ENCODE results near the gene CALM3. TPM values are rescaled to one million over a fixed set of nuclear protein-coding genes. Genes with fewer than 3 reads are reported as not detected.

The CALM3 gene
- total and polyA plus RNA-seq, 2 experiments from 2014 or later: 217 to 271 TPM

DNA sequence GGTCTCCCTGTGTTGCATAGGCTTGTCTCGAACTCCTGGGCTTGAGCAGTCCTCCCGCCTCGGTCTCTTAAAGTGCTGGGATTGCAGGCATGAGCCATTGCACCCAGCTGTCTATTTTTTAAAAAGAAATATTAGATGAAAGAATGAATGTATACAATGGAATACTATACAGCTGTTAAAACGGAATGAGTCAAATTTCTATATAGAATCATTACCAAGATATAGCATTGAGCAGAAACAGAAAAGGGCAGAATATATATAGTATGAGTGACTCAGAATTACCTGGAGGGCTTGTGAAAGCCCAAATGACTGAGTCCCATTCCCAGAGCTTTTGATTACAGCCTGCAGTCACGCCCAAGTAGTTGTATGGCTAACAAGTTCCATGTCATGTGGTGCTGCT, 55.4 kb downstream of the CALM3 start:
- Histone ChIP-seq H2AFZ (no peak overlapping the region), H3K9ac (no peak overlapping the region), H3K4me2 (ENCODE audit: unreplicated experiment) (no peak overlapping the region), H3K27me3 (replicated peaks; ENCODE audit: insufficient read depth) (no peaks in the 10 kb centered on the region), H3K27ac (no peak overlapping the region), H3K4me3 (no peak overlapping the region), H3K9me2 (ENCODE audit: insufficient read depth) (no peaks in the 10 kb centered on the region), H3K36me3 (ENCODE audit: low read depth) (no peaks in the 10 kb centered on the region), H4K20me1 (ENCODE audit: insufficient read depth) (no peaks in the 10 kb centered on the region), H3F3A (ENCODE audit: insufficient read depth) (peaks cover under 1% of the 10 kb centered on the region; the same call in 1 of the 2 replicates), H3K79me2 (ENCODE audit: insufficient read depth) (no peaks in the 10 kb centered on the region), H3K9me3 (ENCODE audit: low read depth) (no peaks in the 10 kb centered on the region), H3K4me1 (ENCODE audit: insufficient read depth) (0 out of 2 replicates have a peak, but pooled peaks cover under 1% of the 10 kb centered on the region)
- in situ Hi-C loops (cut with MboI): no loop called here
- TF ChIP-seq EZH2phosphoT487 (IDR thresholded peaks at IDR 0.05; ENCODE audit: insufficient read depth, low read depth) (no peak), EZH2 (IDR thresholded peaks at IDR 0.05; ENCODE audit: insufficient read depth, poor library complexity, severe bottlenecking) (no peak)
- no peak for DNase-seq
- 90% methylated on average over 5 of the region's 5 CpGs for WGBS, 2 experiments (ENCODE audit: low coverage in 1 of 2, low lambda C conversion rate in 2 of 2, missing lambda C conversion rate in 2 of 2)

GRCh38 chr19:46659151-46660007, 58.2 kb downstream of the CALM3 start:
- DNase-seq: peak; percentile 53
- H3K27ac ChIP-seq: no peak overlapping the region
- H3K27me3 ChIP-seq (replicated peaks; ENCODE audit: insufficient read depth): no peaks in the 10 kb centered on the region
- H3K9me3 ChIP-seq (ENCODE audit: low read depth): no peaks in the 10 kb centered on the region
- no peak for TF ChIP-seq EZH2phosphoT487 (IDR thresholded peaks at IDR 0.05; ENCODE audit: insufficient read depth, low read depth)
- no peak for TF ChIP-seq EZH2 (IDR thresholded peaks at IDR 0.05; ENCODE audit: insufficient read depth, poor library complexity, severe bottlenecking)
- no peaks in the 10 kb centered on the region for H3K36me3 ChIP-seq (ENCODE audit: low read depth)
- H3K4me2 ChIP-seq (ENCODE audit: unreplicated experiment): peak overlapping the region; percentile 72
- H3K9ac ChIP-seq: peak overlapping the region; percentile 68
- in situ Hi-C loops (cut with MboI): no loop called here
- H3K4me1 ChIP-seq (ENCODE audit: insufficient read depth): peaks cover 5% of the 10 kb centered on the region; the same call in 1 of the 2 replicates
- H3K4me3 ChIP-seq: peak overlapping the region; percentile 70
- no peaks in the 10 kb centered on the region for H3K9me2 ChIP-seq (ENCODE audit: insufficient read depth)
- H4K20me1 ChIP-seq (ENCODE audit: insufficient read depth): no peaks in the 10 kb centered on the region
- H3K79me2 ChIP-seq (ENCODE audit: insufficient read depth): no peaks in the 10 kb centered on the region
- 5 to 6% methylated on average over 8 to 28 of the region's 28 CpGs for WGBS, 2 experiments (ENCODE audit: low coverage in 1 of 2, low lambda C conversion rate in 2 of 2, missing lambda C conversion rate in 2 of 2)
- H2AFZ ChIP-seq: peak overlapping the region; percentile 67
- peaks cover 4% of the 10 kb centered on the region; the same call in 1 of the 2 replicates for H3F3A ChIP-seq (ENCODE audit: insufficient read depth)

DNA sequence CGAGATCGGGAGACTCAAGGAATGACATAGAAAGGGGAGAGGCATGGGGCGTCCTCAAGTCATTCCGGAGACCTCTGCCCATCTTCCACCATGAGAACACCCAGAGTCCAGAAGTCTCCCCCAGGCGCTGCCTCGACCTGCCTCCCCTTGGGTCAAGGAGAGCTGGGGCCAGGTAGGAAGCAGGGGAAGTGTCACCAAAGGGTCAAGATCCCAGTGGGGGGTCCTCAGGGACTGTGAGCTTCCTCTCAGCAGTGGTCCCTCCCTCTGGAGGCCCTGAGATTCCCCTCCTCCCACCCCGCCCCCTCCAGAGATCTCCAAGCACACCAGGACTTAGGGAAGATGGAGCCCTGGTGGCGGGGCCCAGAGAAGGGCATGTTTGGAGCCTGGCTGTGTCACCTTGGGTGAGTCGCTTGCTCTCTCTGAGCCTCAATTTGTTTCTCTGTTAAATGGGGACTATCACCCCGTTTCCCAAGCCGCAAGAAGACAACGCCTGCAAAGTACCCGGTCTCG, 58.9 kb downstream of the CALM3 start:
- Histone ChIP-seq H3K79me2 (ENCODE audit: insufficient read depth) (no peaks in the 10 kb centered on the region), H3K4me1 (ENCODE audit: insufficient read depth) (peaks cover 5% of the 10 kb centered on the region; the same call in 1 of the 2 replicates), H3K9me2 (ENCODE audit: insufficient read depth) (no peaks in the 10 kb centered on the region), H2AFZ (peak overlapping the region; percentile 67), H4K20me1 (ENCODE audit: insufficient read depth) (no peaks in the 10 kb centered on the region), H3K9ac (peak overlapping the region; percentile 68), H3K36me3 (ENCODE audit: low read depth) (no peaks in the 10 kb centered on the region), H3F3A (ENCODE audit: insufficient read depth) (peaks cover 4% of the 10 kb centered on the region; the same call in 1 of the 2 replicates), H3K4me3 (peak overlapping the region; percentile 70), H3K9me3 (ENCODE audit: low read depth) (no peaks in the 10 kb centered on the region), H3K27ac (no peak overlapping the region), H3K4me2 (ENCODE audit: unreplicated experiment) (peak overlapping the region; percentile 72), H3K27me3 (replicated peaks; ENCODE audit: insufficient read depth) (no peaks in the 10 kb centered on the region)
- TF ChIP-seq EZH2 (IDR thresholded peaks at IDR 0.05; ENCODE audit: insufficient read depth, poor library complexity, severe bottlenecking): no peak
- TF ChIP-seq EZH2phosphoT487 (IDR thresholded peaks at IDR 0.05; ENCODE audit: insufficient read depth, low read depth): no peak
- in situ Hi-C loops (cut with MboI): no loop called here
- peak; percentile 45 for DNase-seq
- WGBS, 2 experiments (ENCODE audit: low coverage in 1 of 2, low lambda C conversion rate in 2 of 2, missing lambda C conversion rate in 2 of 2): 3 to 4% methylated on average over 14 of the region's 14 CpGs

Other genes starting within 250 kb of the CALM3 start
- gene CCDC8, start 187.8 kb upstream of the CALM3 start, total RNA-seq (2014; rRNA removed; shearing (Covaris generic)): 8.9 and 10.1 TPM in 2 replicates
- 5.5 and 6.0 TPM in 2 replicates for gene CCDC8, start 187.8 kb upstream of the CALM3 start, polyA plus RNA-seq (2016; fragmentation: Nextera tagmentation; extraction: Ambion mirVana)
- not detected in 2 replicates for gene PNMA8C, start 172.4 kb upstream of the CALM3 start, total RNA-seq (2014; rRNA removed; shearing (Covaris generic))
- not detected in 2 replicates for gene PNMA8C, start 172.4 kb upstream of the CALM3 start, polyA plus RNA-seq (2016; fragmentation: Nextera tagmentation; extraction: Ambion mirVana)
- 0.76 and 0.89 TPM in 2 replicates for gene PNMA8A, start 129.8 kb upstream of the CALM3 start, total RNA-seq (2014; rRNA removed; shearing (Covaris generic))
- 0.26 and 0.56 TPM in 2 replicates for gene PNMA8A, start 129.8 kb upstream of the CALM3 start, polyA plus RNA-seq (2016; fragmentation: Nextera tagmentation; extraction: Ambion mirVana)
- 0.25 and 0.65 TPM in 2 replicates for gene PNMA8B, start 105.5 kb upstream of the CALM3 start, total RNA-seq (2014; rRNA removed; shearing (Covaris generic))
- gene PNMA8B, start 105.5 kb upstream of the CALM3 start, polyA plus RNA-seq (2016; fragmentation: Nextera tagmentation; extraction: Ambion mirVana): 0.13 and 0.20 TPM in 2 replicates
- gene PTGIR, start 23.8 kb downstream of the CALM3 start, total RNA-seq (2014; rRNA removed; shearing (Covaris generic)): 18.0 and 21.1 TPM in 2 replicates
- gene PTGIR, start 23.8 kb downstream of the CALM3 start, polyA plus RNA-seq (2016; fragmentation: Nextera tagmentation; extraction: Ambion mirVana): 21.1 and 21.5 TPM in 2 replicates
- not detected in 2 replicates for gene GNG8, start 34.9 kb downstream of the CALM3 start, total RNA-seq (2014; rRNA removed; shearing (Covaris generic))
- gene GNG8, start 34.9 kb downstream of the CALM3 start, polyA plus RNA-seq (2016; fragmentation: Nextera tagmentation; extraction: Ambion mirVana): not detected in 2 replicates
- gene DACT3, start 59.9 kb downstream of the CALM3 start, total RNA-seq (2014; rRNA removed; shearing (Covaris generic)): 7.1 and 7.3 TPM in 2 replicates
- gene DACT3, start 59.9 kb downstream of the CALM3 start, polyA plus RNA-seq (2016; fragmentation: Nextera tagmentation; extraction: Ambion mirVana): 0.63 and 0.66 TPM in 2 replicates
- gene PRKD2, start 115.8 kb downstream of the CALM3 start, total RNA-seq (2014; rRNA removed; shearing (Covaris generic)): 11.9 and 16.4 TPM in 2 replicates
- gene PRKD2, start 115.8 kb downstream of the CALM3 start, polyA plus RNA-seq (2016; fragmentation: Nextera tagmentation; extraction: Ambion mirVana): 12.3 and 14.2 TPM in 2 replicates
- gene FKRP, start 144.7 kb downstream of the CALM3 start, total RNA-seq (2014; rRNA removed; shearing (Covaris generic)): 32.1 and 41.5 TPM in 2 replicates
- gene FKRP, start 144.7 kb downstream of the CALM3 start, polyA plus RNA-seq (2016; fragmentation: Nextera tagmentation; extraction: Ambion mirVana): 12.4 and 15.0 TPM in 2 replicates
- 75.7 and 114 TPM in 2 replicates for gene STRN4, start 145.1 kb downstream of the CALM3 start, total RNA-seq (2014; rRNA removed; shearing (Covaris generic))
- gene STRN4, start 145.1 kb downstream of the CALM3 start, polyA plus RNA-seq (2016; fragmentation: Nextera tagmentation; extraction: Ambion mirVana): 44.4 and 45.9 TPM in 2 replicates
- gene SLC1A5, start 187.3 kb downstream of the CALM3 start, total RNA-seq (2014; rRNA removed; shearing (Covaris generic)): 426 and 456 TPM in 2 replicates
- 367 and 393 TPM in 2 replicates for gene SLC1A5, start 187.3 kb downstream of the CALM3 start, polyA plus RNA-seq (2016; fragmentation: Nextera tagmentation; extraction: Ambion mirVana)
- gene AP2S1, start 249.5 kb downstream of the CALM3 start, total RNA-seq (2014; rRNA removed; shearing (Covaris generic)): 224 and 231 TPM in 2 replicates
- 584 and 619 TPM in 2 replicates for gene AP2S1, start 249.5 kb downstream of the CALM3 start, polyA plus RNA-seq (2016; fragmentation: Nextera tagmentation; extraction: Ambion mirVana)